Esophagus squamous epithelium (tissue), 4 donors: ENCODE results near the gene NPEPPS.

Experiments
- POLR2A ChIP-seq, 4 donors: fragments of 450-650 bp; IDR thresholded peaks; one replicate each; pipeline ENCODE4 v1.6.1; 2017; ENCODE audit warnings: antibody characterized with exemption in 4 of 4, mild to moderate bottlenecking in 4 of 4, moderate library complexity in 3 of 4
- TF ChIP-seq, protein P1 (sequence below), 6 experiments: fragments of 450-650 bp in 4 of 6; fragments of 200-600 bp in 2 of 6; sonication (generic) in 2 of 6; IDR thresholded peaks; one replicate each; pipeline ENCODE4 v1.5.1; 2016 to 2019; ENCODE audit warnings: antibody characterized with exemption in 6 of 6, mild to moderate bottlenecking in 4 of 6, moderate library complexity in 4 of 6

DNA sequence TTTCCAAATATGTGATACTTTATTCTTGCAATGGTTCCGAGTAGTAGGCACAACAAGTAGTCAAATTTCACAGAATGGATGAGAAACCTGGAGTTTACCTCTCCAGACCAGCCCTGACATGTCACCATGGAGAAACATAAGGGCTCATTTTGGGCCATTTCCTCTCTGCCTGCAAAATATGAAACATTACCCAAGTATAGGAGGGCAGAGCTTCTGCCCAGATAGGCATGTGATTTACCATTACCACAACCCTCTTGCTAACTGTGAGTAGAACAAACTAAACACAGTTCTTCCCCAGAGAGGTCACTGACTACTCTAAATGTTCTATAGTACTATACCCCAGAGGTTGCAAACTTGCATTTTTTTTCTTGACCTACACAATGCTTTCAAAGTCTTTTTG is 103.1 kb downstream of the NPEPPS start:
- TF ChIP-seq POLR2A (IDR thresholded peaks at IDR 0.05): no peak
- TF ChIP-seq, protein P1, sequence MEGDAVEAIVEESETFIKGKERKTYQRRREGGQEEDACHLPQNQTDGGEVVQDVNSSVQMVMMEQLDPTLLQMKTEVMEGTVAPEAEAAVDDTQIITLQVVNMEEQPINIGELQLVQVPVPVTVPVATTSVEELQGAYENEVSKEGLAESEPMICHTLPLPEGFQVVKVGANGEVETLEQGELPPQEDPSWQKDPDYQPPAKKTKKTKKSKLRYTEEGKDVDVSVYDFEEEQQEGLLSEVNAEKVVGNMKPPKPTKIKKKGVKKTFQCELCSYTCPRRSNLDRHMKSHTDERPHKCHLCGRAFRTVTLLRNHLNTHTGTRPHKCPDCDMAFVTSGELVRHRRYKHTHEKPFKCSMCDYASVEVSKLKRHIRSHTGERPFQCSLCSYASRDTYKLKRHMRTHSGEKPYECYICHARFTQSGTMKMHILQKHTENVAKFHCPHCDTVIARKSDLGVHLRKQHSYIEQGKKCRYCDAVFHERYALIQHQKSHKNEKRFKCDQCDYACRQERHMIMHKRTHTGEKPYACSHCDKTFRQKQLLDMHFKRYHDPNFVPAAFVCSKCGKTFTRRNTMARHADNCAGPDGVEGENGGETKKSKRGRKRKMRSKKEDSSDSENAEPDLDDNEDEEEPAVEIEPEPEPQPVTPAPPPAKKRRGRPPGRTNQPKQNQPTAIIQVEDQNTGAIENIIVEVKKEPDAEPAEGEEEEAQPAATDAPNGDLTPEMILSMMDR (IDR thresholded peaks at IDR 0.05): no peak
